Activated naive CD8-positive, alpha-beta T cell (primary cell): ENCODE results near the gene DKKL1.
"Not testable (repeated sequence)": the region's sequence is repeated elsewhere in the genome, so short reads cannot be mapped to it uniquely, and the experiment has no call there.

Source experiments
- H3K27ac Mint-ChIP-seq: one replicate; pipeline ENCODE4 v1.8.0; 2021; ENCODE audit warnings: mixed read lengths
- H3K27me3 Mint-ChIP-seq: one replicate; pipeline ENCODE4 v1.8.0; 2021; ENCODE audit warnings: mixed read lengths
- H3K36me3 Mint-ChIP-seq: one replicate; pipeline ENCODE4 v1.8.0; 2021; ENCODE audit warnings: mixed read lengths
- H3K4me1 Mint-ChIP-seq: one replicate; pipeline ENCODE4 v1.8.0; 2021; ENCODE audit warnings: low read depth, mixed read lengths
- H3K4me3 Mint-ChIP-seq: one replicate; pipeline ENCODE4 v1.8.0; 2021; ENCODE audit warnings: mild to moderate bottlenecking, mixed read lengths
- H3K9me3 Mint-ChIP-seq: one replicate; pipeline ENCODE4 v1.8.0; 2021; ENCODE audit warnings: low read depth, mixed read lengths

Gene DKKL1

GRCh38 chr19:49366110-49366509, 2.4 kb downstream of the DKKL1 start:
- Mint-ChIP-seq H3K27ac (no peak overlapping the region), H3K36me3 (peaks cover 5% of the 10 kb centered on the region), H3K4me3 (no peak overlapping the region), H3K4me1 (peaks cover 10% of the 10 kb centered on the region), H3K27me3 (peaks cover 2% of the 10 kb centered on the region), H3K9me3 (no peaks in the 10 kb centered on the region)

GRCh38 chr19:49368711-49369358, 5.2 kb downstream of the DKKL1 start:
- Mint-ChIP-seq H3K4me3 (no peak overlapping the region), H3K9me3 (no peaks in the 10 kb centered on the region), H3K4me1 (peaks cover 2% of the 10 kb centered on the region), H3K36me3 (peaks cover 5% of the 10 kb centered on the region), H3K27ac (no peak overlapping the region), H3K27me3 (peaks cover 2% of the 10 kb centered on the region)

- Mint-ChIP-seq H3K4me3 (no peak overlapping the region), H3K9me3 (no peaks in the 10 kb centered on the region), H3K27me3 (peaks cover under 1% of the 10 kb centered on the region), H3K36me3 (peaks cover 5% of the 10 kb centered on the region), H3K4me1 (no peaks in the 10 kb centered on the region), H3K27ac (no peak overlapping the region)
These were observed 7.5 kb downstream of the DKKL1 start for GRCh38 chr19:49371184-49371583.

- H3K36me3 Mint-ChIP-seq, H3K9me3 Mint-ChIP-seq, H3K27ac Mint-ChIP-seq, H3K4me3 Mint-ChIP-seq, H3K27me3 Mint-ChIP-seq, H3K4me1 Mint-ChIP-seq: not testable (repeated sequence)
These were observed 9.5 kb downstream of the DKKL1 start for GRCh38 chr19:49373174-49373573.

GRCh38 chr19:49374665-49375434, 11.2 kb downstream of the DKKL1 start:
- peaks cover 2% of the 10 kb centered on the region for H3K27me3 Mint-ChIP-seq
- H3K4me3 Mint-ChIP-seq: no peak overlapping the region
- H3K9me3 Mint-ChIP-seq: no peaks in the 10 kb centered on the region
- H3K36me3 Mint-ChIP-seq: peaks cover 3% of the 10 kb centered on the region
- no peaks in the 10 kb centered on the region for H3K4me1 Mint-ChIP-seq
- H3K27ac Mint-ChIP-seq: no peak overlapping the region

GRCh38 chr19:49378512-49378911, 14.8 kb downstream of the DKKL1 start:
- Mint-ChIP-seq H3K9me3 (peaks cover 3% of the 10 kb centered on the region), H3K27ac (no peak overlapping the region), H3K4me3 (no peak overlapping the region), H3K4me1 (no peaks in the 10 kb centered on the region), H3K27me3 (peaks cover 4% of the 10 kb centered on the region), H3K36me3 (peaks cover 2% of the 10 kb centered on the region)

GRCh38 chr19:49380391-49380790, 16.7 kb downstream of the DKKL1 start:
- no peak overlapping the region for H3K27ac Mint-ChIP-seq
- H3K36me3 Mint-ChIP-seq: peaks cover 2% of the 10 kb centered on the region
- H3K9me3 Mint-ChIP-seq: peaks cover 3% of the 10 kb centered on the region
- H3K4me1 Mint-ChIP-seq: no peaks in the 10 kb centered on the region
- peaks cover 4% of the 10 kb centered on the region for H3K27me3 Mint-ChIP-seq
- no peak overlapping the region for H3K4me3 Mint-ChIP-seq

- no peak overlapping the region for H3K27ac Mint-ChIP-seq
- peaks cover 4% of the 10 kb centered on the region for H3K27me3 Mint-ChIP-seq
- H3K4me3 Mint-ChIP-seq: no peak overlapping the region
- peaks cover 3% of the 10 kb centered on the region for H3K9me3 Mint-ChIP-seq
- peaks cover 2% of the 10 kb centered on the region for H3K36me3 Mint-ChIP-seq
- H3K4me1 Mint-ChIP-seq: peaks cover 3% of the 10 kb centered on the region
These were observed 19.0 kb downstream of the DKKL1 start for GRCh38 chr19:49382639-49383038.

GRCh38 chr19:49383599-49383998, 19.9 kb downstream of the DKKL1 start:
- H3K4me3 Mint-ChIP-seq: no peak overlapping the region

GRCh38 chr19:49387936-49388372, 24.3 kb downstream of the DKKL1 start, which contains the start of gene KASH5:
TSS of gene KASH5 (plus strand) at chr19:49388249. CDS start at chr19:49390884, 2,635 bp downstream.
- peak within 1 kb of the TSS; percentile 73 for H3K4me3 Mint-ChIP-seq
- no peaks in the 10 kb centered on the region for H3K9me3 Mint-ChIP-seq
- peak within 1 kb of the TSS; percentile 79 for H3K27ac Mint-ChIP-seq
- H3K27me3 Mint-ChIP-seq: no peaks in the 10 kb centered on the region
- H3K4me1 Mint-ChIP-seq: peaks cover 14% of the 10 kb centered on the region
- no peaks in the 10 kb centered on the region for H3K36me3 Mint-ChIP-seq

More at GRCh38 chr19:49383599-49383998, 19.9 kb downstream of the DKKL1 start:
- Mint-ChIP-seq H3K9me3 (peaks cover 3% of the 10 kb centered on the region), H3K27me3 (peaks cover 2% of the 10 kb centered on the region), H3K36me3 (peaks cover 2% of the 10 kb centered on the region), H3K27ac (no peak overlapping the region), H3K4me1 (peaks cover 11% of the 10 kb centered on the region)

- no peaks in the 10 kb centered on the region for H3K36me3 Mint-ChIP-seq
- H3K9me3 Mint-ChIP-seq: no peaks in the 10 kb centered on the region
- no peaks in the 10 kb centered on the region for H3K27me3 Mint-ChIP-seq
- H3K27ac Mint-ChIP-seq: no peak overlapping the region
- H3K4me1 Mint-ChIP-seq: peaks cover 14% of the 10 kb centered on the region
- no peak overlapping the region for H3K4me3 Mint-ChIP-seq
These were observed 25.7 kb downstream of the DKKL1 start for GRCh38 chr19:49389406-49389805.

- no peak overlapping the region for H3K4me3 Mint-ChIP-seq
- peaks cover 14% of the 10 kb centered on the region for H3K4me1 Mint-ChIP-seq
- no peaks in the 10 kb centered on the region for H3K36me3 Mint-ChIP-seq
- no peak overlapping the region for H3K27ac Mint-ChIP-seq
- H3K27me3 Mint-ChIP-seq: no peaks in the 10 kb centered on the region
- no peaks in the 10 kb centered on the region for H3K9me3 Mint-ChIP-seq
These were observed 26.7 kb downstream of the DKKL1 start for GRCh38 chr19:49390131-49390928.

- Mint-ChIP-seq H3K4me3 (no peak overlapping the region), H3K27me3 (no peaks in the 10 kb centered on the region), H3K27ac (no peak overlapping the region), H3K9me3 (no peaks in the 10 kb centered on the region), H3K36me3 (no peaks in the 10 kb centered on the region), H3K4me1 (peaks cover 14% of the 10 kb centered on the region)
These were observed 27.3 kb downstream of the DKKL1 start for GRCh38 chr19:49390929-49391359.

GRCh38 chr19:49391581-49392399, 28.1 kb downstream of the DKKL1 start:
- H3K4me3 Mint-ChIP-seq: no peak overlapping the region
- no peaks in the 10 kb centered on the region for H3K36me3 Mint-ChIP-seq
- H3K4me1 Mint-ChIP-seq: peaks cover 14% of the 10 kb centered on the region
- H3K27ac Mint-ChIP-seq: peak overlapping the region; percentile 2
- H3K9me3 Mint-ChIP-seq: no peaks in the 10 kb centered on the region
- no peaks in the 10 kb centered on the region for H3K27me3 Mint-ChIP-seq
